GM21526 (cell line): Measurements from ENCODE around the gene METTL3.

ENCODE experiments used
- ATAC-seq: cut with Tn5 transposase; IDR thresholded peaks from one replicate; pipeline ENCODE4 v1.9.1; 2021; ENCODE audit warnings: moderate library complexity; ENCODE audit not compliant: unreplicated experiment, low FRiP score

The METTL3 gene

GRCh38 chr14:21486640-21487087 lies 24.5 kb downstream of the METTL3 start:
- ATAC-seq, result no peak

- ATAC-seq, result peak; percentile 98
Observed at GRCh38 chr14:21476925-21477681, 34.0 kb downstream of the METTL3 start, which contains the start of the genes RAB2B and TOX4. Gene RAB2B, minus strand, starts transcription at chr14:21476959. Its CDS starts 87 bp downstream, at chr14:21476872. Gene TOX4, plus strand, starts transcription at chr14:21477195. Its CDS starts 84 bp downstream, at chr14:21477279.

GRCh38 chr14:21476523-21476924 lies 34.6 kb downstream of the METTL3 start:
- peak; percentile 35 for ATAC-seq

- ATAC-seq, result no peak
Observed at GRCh38 chr14:21475767-21476522, 35.2 kb downstream of the METTL3 start.

- ATAC-seq, result no peak
Observed at GRCh38 chr14:21467616-21468015, 43.5 kb downstream of the METTL3 start.

- ATAC-seq, result peak; percentile 92
Observed at GRCh38 chr14:21455912-21456667, 55.0 kb downstream of the METTL3 start, which contains the start of gene CHD8. Gene CHD8, minus strand, starts transcription at chr14:21456123. Its CDS starts 24,480 bp downstream, at chr14:21431643.

GRCh38 chr14:21455592-21455911 lies 55.6 kb downstream of the METTL3 start:
- peak; percentile 21 for ATAC-seq

GRCh38 chr14:21454843-21455544 lies 56.1 kb downstream of the METTL3 start:
- no peak for ATAC-seq

- no peak for ATAC-seq
Observed at GRCh38 chr14:21449899-21450216, 61.3 kb downstream of the METTL3 start.
